NCI-H1436 treated with DMSO at 0.1 percent for 48 hours (cell line): Measurements from ENCODE around the gene CTDSPL.

Experiments used
- DNase-seq: peaks from one replicate; lab custom pipeline; 2025; lab: John Stamatoyannopoulos, UW

The CTDSPL gene

GRCh38 chr3:37891227-37891626, 29.5 kb downstream of the CTDSPL start:
- DNase-seq: no peak

- no peak for DNase-seq
Observed at GRCh38 chr3:37892927-37893600, 31.4 kb downstream of the CTDSPL start.

GRCh38 chr3:37896827-37897226, 35.1 kb downstream of the CTDSPL start:
- DNase-seq: no peak

DNA sequence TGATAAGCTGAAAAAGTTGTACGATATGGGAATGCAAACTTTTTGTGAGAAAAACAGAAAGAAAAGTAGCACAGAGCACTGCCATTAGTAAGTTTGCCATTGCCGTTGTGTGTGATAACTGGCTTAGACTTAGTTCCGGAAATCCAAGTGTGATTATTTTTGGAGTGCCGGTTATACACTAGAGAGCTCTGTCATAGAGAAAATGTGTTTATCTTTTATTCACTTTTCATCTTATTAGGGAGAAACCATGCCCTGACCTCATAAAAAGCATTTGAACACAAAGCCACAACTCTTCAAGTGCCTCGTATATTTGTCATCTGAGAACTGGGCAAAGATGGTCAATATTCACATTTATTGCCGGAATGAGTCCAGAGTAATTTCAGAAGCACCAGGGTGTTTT, 36.1 kb downstream of the CTDSPL start:
- no peak for DNase-seq

DNA sequence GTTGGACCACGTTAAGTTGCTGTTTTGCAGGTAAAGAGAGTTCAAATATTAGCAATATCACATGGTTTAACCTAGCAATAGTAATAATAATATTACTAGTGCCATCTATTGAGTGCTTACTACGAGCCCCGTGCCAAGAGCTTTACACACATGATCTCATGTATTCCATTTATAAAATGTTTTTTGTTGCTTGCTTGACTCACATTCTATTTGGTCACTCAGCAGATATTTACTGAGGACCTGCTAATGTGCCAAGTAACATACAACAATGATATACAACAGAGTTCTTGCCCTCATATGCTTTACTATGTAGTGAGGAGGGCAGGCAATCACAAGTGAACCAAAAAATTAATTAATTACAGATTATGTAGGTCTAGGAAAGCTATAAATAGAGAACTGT, 36.7 kb downstream of the CTDSPL start:
- DNase-seq: no peak

DNA sequence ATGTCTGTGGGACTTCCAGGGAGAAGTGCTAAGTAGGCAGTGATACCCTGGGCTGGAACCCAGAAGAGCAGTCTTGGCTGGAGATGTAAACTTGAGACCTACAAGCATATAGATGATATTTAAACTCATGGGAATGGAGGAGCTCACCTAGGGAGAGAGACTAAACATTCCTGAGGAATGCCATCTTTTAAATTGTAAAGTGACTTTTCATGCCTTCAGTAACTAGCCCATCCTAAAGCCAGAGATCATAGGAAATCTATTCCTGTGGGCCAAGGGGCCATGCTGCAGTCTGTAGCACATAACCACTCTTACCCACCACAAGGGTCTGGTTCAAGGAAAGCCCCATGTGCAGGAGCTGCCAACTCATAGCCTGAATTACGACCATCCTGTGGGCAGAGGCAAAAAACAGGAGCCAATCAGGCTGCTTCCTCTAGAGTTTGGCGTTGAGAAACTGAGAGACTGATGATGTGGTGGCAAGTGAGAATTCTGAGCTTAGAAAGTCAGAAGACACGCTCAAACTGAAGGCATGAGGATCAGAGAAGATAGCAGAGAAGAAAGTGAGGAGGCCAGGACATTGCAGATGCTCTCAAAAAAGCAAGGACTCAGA, 37.5 kb downstream of the CTDSPL start:
- no peak for DNase-seq

DNA sequence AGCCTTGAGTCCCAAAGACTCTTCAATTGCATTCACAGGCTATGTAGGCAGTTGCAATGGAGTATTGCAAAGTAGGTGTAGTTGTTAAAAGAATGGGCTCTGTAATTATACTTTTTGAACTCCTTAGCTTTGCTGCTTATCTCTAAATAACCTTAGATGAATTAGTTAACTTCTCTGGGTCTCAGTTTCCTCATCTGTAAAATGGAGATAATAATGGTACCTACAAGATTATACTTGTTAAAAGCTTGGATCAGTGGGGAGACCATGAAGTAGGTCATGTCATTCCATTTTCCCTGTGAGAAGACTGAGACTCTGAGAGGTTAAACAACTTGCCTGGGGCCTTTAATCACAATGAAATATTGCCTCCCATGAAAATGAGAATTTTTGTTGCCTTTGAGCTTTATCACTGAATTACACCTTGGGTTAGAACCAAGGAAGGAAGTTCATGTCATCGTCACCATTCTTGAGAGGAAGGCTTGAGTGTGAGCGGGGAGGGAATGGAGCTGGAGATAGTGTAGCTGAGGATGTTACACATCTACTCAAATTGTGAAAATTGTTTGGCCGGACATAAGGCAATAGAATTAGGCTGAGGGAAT, 38.1 kb downstream of the CTDSPL start:
- no peak for DNase-seq

DNA sequence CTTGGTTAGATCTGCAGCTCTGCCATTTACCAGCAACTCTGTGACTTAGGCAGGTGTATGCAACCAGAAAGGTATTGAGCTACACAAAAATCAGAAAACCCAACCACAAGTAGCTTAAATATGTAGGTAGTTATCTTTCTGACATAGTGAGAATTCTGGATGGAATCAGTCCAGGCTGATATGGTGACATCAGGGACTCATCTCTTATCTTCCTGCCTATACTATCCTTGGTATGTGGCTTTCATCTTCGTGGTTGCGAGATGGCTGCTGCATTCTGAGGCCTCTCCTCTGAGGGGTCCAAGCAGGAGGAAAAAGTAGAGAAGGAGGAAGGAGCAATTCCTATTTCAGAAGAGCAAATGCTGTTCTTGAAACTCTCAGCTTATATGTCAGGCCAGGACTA, 40.0 kb downstream of the CTDSPL start:
- no peak for DNase-seq

- DNase-seq: no peak
Observed at GRCh38 chr3:37902674-37903073, 41.0 kb downstream of the CTDSPL start.

DNA sequence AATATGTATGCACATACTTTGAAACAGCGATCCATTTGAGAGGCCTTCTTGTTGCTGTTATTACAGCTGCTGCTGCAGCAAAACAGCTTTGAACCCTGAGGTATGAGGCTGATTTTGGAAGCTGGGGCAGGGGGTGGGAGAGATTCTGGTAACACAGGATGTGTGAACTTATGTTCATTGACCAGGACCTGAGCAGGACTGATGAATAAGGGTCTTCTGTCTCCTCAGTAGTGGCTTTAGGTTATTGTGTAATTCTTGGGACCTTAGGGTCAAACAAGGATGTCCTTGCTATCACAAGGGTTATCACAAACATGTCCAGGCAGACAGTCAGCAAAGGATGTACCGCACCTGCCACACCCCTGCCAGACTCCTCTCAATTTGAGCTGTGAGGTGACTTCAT, 41.6 kb downstream of the CTDSPL start:
- no peak for DNase-seq

- no peak for DNase-seq
Observed at GRCh38 chr3:37903734-37904133, 42.1 kb downstream of the CTDSPL start.

DNA sequence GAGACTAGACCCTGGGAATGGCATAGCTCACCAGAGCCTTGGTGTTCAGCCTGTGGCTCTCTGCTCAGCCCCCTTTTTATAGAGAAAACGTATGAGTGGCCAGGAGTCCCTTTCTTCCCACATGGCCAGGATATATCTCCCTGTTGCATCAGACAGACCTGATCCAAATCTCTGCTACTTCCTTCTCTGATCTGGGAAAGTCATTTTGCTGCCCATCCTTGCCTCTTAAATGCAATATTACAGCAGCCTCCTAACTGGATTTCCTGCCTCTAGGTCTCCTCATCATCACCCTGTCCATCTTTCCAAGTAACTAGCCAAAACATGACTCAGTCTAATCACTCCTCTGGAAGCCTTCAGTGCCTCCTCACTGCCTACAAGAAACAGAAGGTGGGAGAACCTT, 42.9 kb downstream of the CTDSPL start:
- no peak for DNase-seq

DNA sequence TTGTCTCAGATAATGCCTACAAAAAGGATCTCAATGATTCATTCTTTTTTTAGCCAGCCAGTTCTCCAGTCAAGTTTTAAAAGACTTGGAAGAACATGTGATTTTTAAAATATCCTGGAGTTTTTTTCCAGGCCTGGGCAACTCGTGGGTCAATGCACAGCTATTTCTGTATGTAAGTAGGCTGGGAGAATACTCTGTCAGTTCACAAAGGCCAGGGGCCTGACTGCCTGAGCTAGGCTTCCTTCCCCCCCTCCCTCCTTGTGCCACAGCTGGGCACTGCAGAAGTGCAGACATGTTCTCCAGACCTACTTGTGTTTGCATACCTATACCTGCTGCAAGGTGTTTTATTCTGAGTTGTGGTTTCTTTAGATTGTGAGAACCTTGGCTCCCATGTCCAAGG, 43.7 kb downstream of the CTDSPL start:
- DNase-seq: no peak

DNA sequence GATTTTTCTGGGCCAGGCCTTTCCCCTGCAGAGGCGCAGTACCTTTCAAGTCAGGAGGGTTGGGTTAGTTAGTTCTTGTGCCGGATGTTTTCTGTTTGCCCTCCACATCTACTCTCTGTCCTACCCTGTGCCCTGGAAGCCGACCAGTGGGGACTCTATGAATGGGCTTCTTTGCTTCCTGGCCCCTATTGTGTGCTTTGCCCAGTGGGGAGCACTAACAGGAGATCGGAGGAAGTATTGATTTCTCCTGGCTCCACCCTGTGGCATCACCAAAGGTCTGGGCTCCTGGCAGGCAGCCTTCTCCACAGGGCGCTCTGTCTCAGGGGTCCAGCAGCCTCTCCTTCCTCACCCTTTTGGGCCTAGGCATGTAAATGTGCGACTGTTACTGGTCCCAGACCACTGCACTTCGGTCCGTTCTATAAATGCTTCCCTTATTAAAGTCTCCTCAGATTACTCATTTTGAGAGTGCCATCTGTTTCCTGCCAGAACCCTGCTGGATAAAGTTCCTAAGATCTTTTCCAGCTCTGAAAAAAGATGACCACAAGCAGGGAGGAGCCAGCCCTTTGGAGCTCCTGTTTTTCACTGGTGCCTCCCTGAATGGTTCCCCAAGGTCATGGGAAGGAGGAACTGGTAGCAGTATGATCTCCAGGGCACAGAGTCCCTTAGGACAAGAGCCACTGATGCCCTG, 44.5 kb downstream of the CTDSPL start:
- DNase-seq: no peak

GRCh38 chr3:37906734-37907282, 45.1 kb downstream of the CTDSPL start:
- no peak for DNase-seq

DNA sequence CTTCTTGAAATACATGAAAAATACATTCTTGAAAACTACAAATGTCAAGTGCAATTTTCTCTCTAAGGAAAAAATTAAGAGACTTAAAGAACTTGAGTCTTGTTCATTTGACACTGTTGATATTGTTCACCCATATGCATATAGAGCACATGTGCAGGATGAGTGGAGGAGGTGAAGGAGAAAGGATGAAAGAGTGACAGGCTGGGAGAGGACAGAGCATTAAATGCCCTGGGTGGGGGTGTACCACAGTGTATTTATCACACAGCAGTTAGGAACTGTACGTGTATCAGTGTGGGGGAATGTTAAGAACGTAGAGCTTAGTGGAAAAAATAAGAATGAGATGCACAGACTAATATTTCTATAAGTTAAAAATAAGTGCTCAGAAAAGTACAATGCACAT, 45.7 kb downstream of the CTDSPL start:
- no peak for DNase-seq

DNA sequence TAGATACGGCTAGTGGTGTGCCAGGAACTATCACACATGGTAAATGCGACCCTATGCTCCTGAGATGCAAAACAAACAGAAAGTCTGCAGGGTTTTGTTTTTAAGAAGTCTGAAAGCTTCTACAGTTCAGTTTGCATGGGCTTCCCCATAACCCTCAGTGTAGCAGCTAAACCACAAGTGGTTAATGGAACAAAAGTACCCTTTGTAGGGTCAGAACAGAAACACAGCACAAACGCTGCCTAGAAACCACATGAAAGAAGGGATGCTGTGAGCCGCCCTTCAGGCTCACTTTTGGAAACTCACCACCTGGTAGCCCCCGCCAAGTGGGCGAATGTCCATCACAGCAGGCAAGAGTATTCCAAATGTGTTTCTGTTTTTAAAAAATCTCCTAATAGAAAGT, 46.2 kb downstream of the CTDSPL start:
- DNase-seq: no peak

DNA sequence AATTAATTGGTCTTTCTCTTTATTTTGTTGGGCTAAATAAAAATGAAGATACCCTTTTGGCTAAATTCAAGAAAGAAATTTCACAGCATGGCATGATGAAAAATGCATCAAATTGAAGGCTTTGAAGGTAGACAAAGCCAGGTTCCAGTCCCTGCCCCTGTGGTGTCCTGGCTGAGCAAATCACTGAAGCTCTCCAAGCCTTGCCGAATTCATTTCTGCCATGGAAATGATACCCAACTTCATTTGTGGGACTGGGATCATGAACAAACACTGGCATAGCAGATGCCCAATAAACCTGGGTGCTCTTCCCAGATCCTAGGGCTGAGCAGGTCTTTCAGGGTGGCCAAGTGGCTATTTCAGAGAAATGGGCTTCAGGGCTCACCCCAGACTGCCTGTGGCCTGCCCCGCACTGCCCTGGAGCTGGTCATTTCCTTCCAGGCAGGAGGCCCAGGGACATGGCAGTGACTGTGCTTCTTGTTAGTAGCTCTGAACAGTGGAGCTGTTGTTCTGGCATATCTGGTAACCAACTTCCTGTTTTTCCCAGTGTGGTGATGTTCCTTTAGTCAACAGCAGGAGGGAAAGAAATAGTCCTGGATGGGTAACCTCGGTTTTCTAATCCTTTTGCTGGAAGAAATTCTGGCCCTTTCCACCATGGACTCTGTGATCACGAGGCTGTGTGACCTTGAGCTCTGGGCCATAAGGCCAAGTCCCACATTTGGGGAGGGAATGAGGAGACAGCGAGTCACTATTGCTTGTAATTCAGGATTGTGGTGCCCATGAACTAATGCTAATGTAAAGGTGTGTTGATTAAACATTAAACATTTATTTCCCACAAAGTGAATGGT, 47.6 kb downstream of the CTDSPL start:
- no peak for DNase-seq

DNA sequence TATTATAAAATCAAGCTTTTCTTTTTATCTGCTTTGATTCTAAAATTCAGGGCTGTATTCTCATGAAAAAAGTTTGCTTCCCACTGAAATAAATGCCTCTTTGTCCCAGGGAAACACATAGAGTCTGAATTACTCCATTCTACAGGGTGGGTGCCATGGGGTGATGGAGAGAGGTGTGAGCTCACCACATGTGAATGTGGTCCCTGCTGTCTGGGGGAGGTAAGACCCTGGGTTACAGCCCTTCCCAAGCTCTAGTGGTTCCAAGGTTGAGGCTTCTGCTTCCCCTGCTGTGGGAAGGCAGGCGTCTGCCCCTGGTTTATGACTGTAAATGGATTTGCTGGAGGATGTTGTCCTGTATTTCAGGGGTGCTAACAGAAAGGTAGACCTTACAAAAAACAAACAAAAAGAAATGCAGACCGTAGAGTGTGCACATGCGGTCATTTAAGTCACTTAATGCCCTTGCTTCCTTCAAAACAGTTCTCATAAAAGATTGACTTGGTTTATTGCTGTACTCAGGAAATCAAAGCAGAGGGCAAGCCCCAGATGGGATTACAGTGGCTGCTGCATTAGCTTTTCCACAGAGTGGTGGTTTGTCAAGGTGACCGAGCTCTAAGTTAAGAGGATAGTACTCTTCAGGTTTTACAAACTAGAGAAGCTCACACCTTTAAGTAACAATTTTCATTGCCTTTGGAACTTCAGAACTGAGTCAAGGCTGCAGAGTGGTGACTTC, 49.2 kb downstream of the CTDSPL start:
- DNase-seq: no peak

GRCh38 chr3:37912052-37912733, 50.5 kb downstream of the CTDSPL start:
- DNase-seq: no peak

GRCh38 chr3:37913522-37913921, 51.8 kb downstream of the CTDSPL start:
- DNase-seq: no peak
